ENCODE data around the gene PSME3IP1. TPM values are rescaled to one million over a fixed set of nuclear protein-coding genes. Genes with fewer than 3 reads are reported as not detected.

PSME3IP1 gene
- total and polyA plus RNA-seq, 2 of the 8 experiments (the other 6 are each of a cell fraction or from before 2014, with no cell fraction given), result 95.1 to 98.3 TPM

DNA sequence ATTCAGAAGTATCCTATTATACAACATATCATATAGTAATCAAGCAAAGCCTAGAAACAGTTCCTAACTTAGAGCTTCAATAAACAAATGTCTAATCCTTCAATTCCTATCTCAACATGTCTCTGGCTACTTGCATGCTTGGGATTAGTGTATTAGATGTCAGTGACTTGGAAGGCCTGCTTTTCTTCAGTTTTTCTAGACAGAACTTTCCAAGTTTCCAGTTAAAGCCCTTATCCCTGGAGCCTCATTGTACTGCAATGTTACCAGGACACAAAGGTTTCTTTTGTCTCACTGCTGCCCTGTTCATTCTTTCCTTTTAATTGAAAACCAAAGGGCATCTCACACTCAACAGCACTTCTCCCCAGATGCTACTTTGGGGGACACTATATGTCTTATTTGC is 16.5 kb downstream of the PSME3IP1 start:
- no peak overlapping the region for H2AK5ac ChIP-seq (ENCODE audit: low read depth, low read length)
- H3K14ac ChIP-seq (ENCODE audit: insufficient read length), result no peak overlapping the region
- no peak for DNase-seq (ENCODE audit: low read depth in 1 of 2, low spot score in 2 of 2)
- no peaks in the 10 kb centered on the region for H3K79me2 ChIP-seq (ENCODE audit: control insufficient read depth in 1 of 2, insufficient read depth in 2 of 2, low read length in 2 of 2)
- FAIRE-seq, result no peak
- H2BK5ac ChIP-seq (ENCODE audit: low read depth, low read length), result no peak overlapping the region
- POLR2A ChIA-PET (ENCODE audit: partially characterized antibody), result interaction anchor here (1.4 to 1.6 kb wide), 2 partner anchors 10 to 13 kb away, joined by 4 to 8 read pairs; no protein-coding TSS in a partner anchor
- H2BK120ac ChIP-seq (replicated peaks; ENCODE audit: low read depth, low read length), result no peak overlapping the region
- H4K8ac ChIP-seq (ENCODE audit: extremely low read depth, insufficient read depth, low read length), result no peak overlapping the region
- H3K4me3 ChIP-seq (ENCODE audit: extremely low read depth in 1 of 4, insufficient read depth in 2 of 4, low read depth in 3 of 4, low read length in 4 of 4), result no peak overlapping the region
- no peak overlapping the region for H2BK12ac ChIP-seq (ENCODE audit: low read depth, low read length)
- H3K27ac ChIP-seq (ENCODE audit: low read depth, low read length), result no peak overlapping the region
- H3K79me1 ChIP-seq (ENCODE audit: low read depth, low read length), result no peaks in the 10 kb centered on the region
- no peak overlapping the region for H2BK15ac ChIP-seq (ENCODE audit: low read length)
- no peak overlapping the region for H3K4me2 ChIP-seq (ENCODE audit: insufficient read depth in 1 of 2, low read depth in 2 of 2, low read length in 2 of 2)
- H2BK20ac ChIP-seq (ENCODE audit: low read length), result no peak overlapping the region
- CTCF ChIA-PET (ENCODE audit: partially characterized antibody), result interaction anchor here (0.8 to 2.4 kb wide), 8 partner anchors 9 to 203 kb away, joined by 3 to 13 read pairs (median 5); partner anchors contain the start of gene CPNE2
- no peak overlapping the region for H3K4ac ChIP-seq (replicated peaks; ENCODE audit: insufficient read length, low read depth, low read length)
- H3K4me1 ChIP-seq (replicated peaks in 1 of 4; ENCODE audit: control insufficient read depth in 3 of 4, insufficient read depth in 4 of 4, low read length in 3 of 4), result no peaks in the 10 kb centered on the region
- no peaks in the 10 kb centered on the region for H3K9me3 ChIP-seq (ENCODE audit: insufficient read depth in 2 of 2, low read depth in 1 of 2, low read length in 1 of 2)
- H3K18ac ChIP-seq (ENCODE audit: extremely low read depth, low read length), result no peak overlapping the region
- H3K23ac ChIP-seq (ENCODE audit: insufficient read length), result no peak overlapping the region
- no peak overlapping the region for H3K9ac ChIP-seq (replicated peaks in 1 of 4; ENCODE audit: extremely low read depth in 1 of 4, low read depth in 3 of 4, low read length in 3 of 4)
- H3K23me2 ChIP-seq (ENCODE audit: low read depth, low read length), result no peaks in the 10 kb centered on the region
- no peaks in the 10 kb centered on the region for H3K27me3 ChIP-seq (replicated peaks in 1 of 4; ENCODE audit: control insufficient read depth in 3 of 4, extremely low read depth in 1 of 4, insufficient read depth in 3 of 4, low read length in 3 of 4)
- H3K56ac ChIP-seq (replicated peaks; ENCODE audit: insufficient read length, low read depth, low read length), result no peak overlapping the region
- peaks cover 12 to 66% (median 59%) of the 10 kb centered on the region in 4 experiments for H3K36me3 ChIP-seq (ENCODE audit: control insufficient read depth in 2 of 4, insufficient read depth in 4 of 4, low read length in 3 of 4)
- no peak overlapping the region for H4K91ac ChIP-seq (replicated peaks; ENCODE audit: insufficient read length, low read length)
- no peaks in the 10 kb centered on the region for H4K20me1 ChIP-seq (replicated peaks in 1 of 2; ENCODE audit: control insufficient read depth in 1 of 2, insufficient read depth in 2 of 2, low read length in 2 of 2)
- no peak overlapping the region for H4K5ac ChIP-seq (ENCODE audit: insufficient read length, low read depth, low read length)
- no peak overlapping the region for H2AFZ ChIP-seq (ENCODE audit: low read length)
- TF ChIP-seq SRF (IDR thresholded peaks at IDR 0.05; ENCODE audit: low read depth, low read length) (no peak), SIRT6 (IDR thresholded peaks at IDR 0.05; ENCODE audit: low read length) (no peak), POU5F1 (IDR thresholded peaks at IDR 0.05; ENCODE audit: low read depth, low read length) (no peak), TAF7 (optimal IDR thresholded peaks at IDR 0.05; ENCODE audit: borderline replicate concordance, low read depth, low read length) (no peak), BACH1 (IDR thresholded peaks at IDR 0.05; ENCODE audit: low read length) (no peak), TCF12 (IDR thresholded peaks at IDR 0.05; ENCODE audit: low read depth, low read length) (no peak), RBBP5 (IDR thresholded peaks at IDR 0.05; ENCODE audit: borderline replicate concordance, low read depth, low read length) (no peak), KDM4A (IDR thresholded peaks at IDR 0.05; ENCODE audit: low read depth, low read length, severe bottlenecking) (no peak), POLR2AphosphoS5 (IDR thresholded peaks at IDR 0.05; ENCODE audit: low read depth, low read length) (no peak), TBP (IDR thresholded peaks at IDR 0.05; ENCODE audit: low read depth, low read length) (no peak), SIN3A (conservative IDR thresholded peaks at IDR 0.05 in 1 of 2, IDR thresholded peaks at IDR 0.05 in 1 of 2; ENCODE audit: low read depth in 1 of 2, low read length in 2 of 2) (no peak), RAD21 (IDR thresholded peaks at IDR 0.05 in 1 of 2, conservative IDR thresholded peaks at IDR 0.05 in 1 of 2; ENCODE audit: low read depth in 2 of 2, low read length in 2 of 2) (no peak)
